MM.1S (cell line): ENCODE results near the gene APEH.
A peak's percentile ranks its signal among the peaks of the same experiment; 100 is the strongest.

Experiments used
- DNase-seq: peaks from one replicate; pipeline ENCODE4 v3.0.0-alpha.2; 2015
- H2AFZ ChIP-seq: fragments of 300-600 bp; sonication (generic); 2 replicates; pipeline ENCODE4 v1.6.0; 2016; ENCODE audit warnings: antibody characterized with exemption, low read length
- H3F3A ChIP-seq: fragments of 300-600 bp; sonication (generic); 2 replicates; pipeline ENCODE4 v1.6.1; 2016; ENCODE audit warnings: mild to moderate bottlenecking, antibody characterized with exemption, low read length, moderate library complexity, mixed read lengths; ENCODE audit not compliant: insufficient read depth
- H3K27ac ChIP-seq: fragments of 300-600 bp; sonication (generic); 2 replicates; pipeline ENCODE4 v1.5.1; 2016; ENCODE audit warnings: mild to moderate bottlenecking, low read length
- H3K27me3 ChIP-seq: fragments of 300-600 bp; sonication (generic); replicated peaks from 2 replicates; pipeline ENCODE4 v1.6.0; 2016; ENCODE audit warnings: low read length; ENCODE audit not compliant: insufficient read depth
- H3K36me3 ChIP-seq: fragments of 300-600 bp; sonication (generic); replicated peaks from 2 replicates; pipeline ENCODE4 v1.6.1; 2016; ENCODE audit warnings: mild to moderate bottlenecking, low read length, mixed read lengths; ENCODE audit not compliant: insufficient read depth
- H3K4me1 ChIP-seq: fragments of 300-600 bp; sonication (generic); 2 replicates; pipeline ENCODE4 v1.6.1; 2016; ENCODE audit warnings: low read length, mixed read lengths
- H3K4me2 ChIP-seq: fragments of 300-600 bp; sonication (generic); 2 replicates; pipeline ENCODE4 v1.6.0; 2016; ENCODE audit warnings: low read depth, low read length
- H3K4me3 ChIP-seq: fragments of 300-600 bp; sonication (generic); 2 replicates; pipeline ENCODE4 v1.5.1; 2016; ENCODE audit warnings: low read length, mixed read lengths
- H3K79me2 ChIP-seq: fragments of 300-600 bp; sonication (generic); 2 replicates; pipeline ENCODE4 v1.6.1; 2016; ENCODE audit warnings: mixed run types, low read length, mixed read lengths
- H3K9ac ChIP-seq: fragments of 300-600 bp; sonication (generic); 2 replicates; pipeline ENCODE4 v1.6.1; 2016; ENCODE audit warnings: low read length, mixed read lengths
- H3K9me2 ChIP-seq: fragments of 300-600 bp; sonication (generic); replicated peaks from 2 replicates; pipeline ENCODE4 v1.6.1; 2016; ENCODE audit warnings: mild to moderate bottlenecking, low read length, mixed read lengths; ENCODE audit not compliant: insufficient read depth
- H3K9me3 ChIP-seq: fragments of 300-600 bp; sonication (generic); replicated peaks from 2 replicates; pipeline ENCODE4 v1.6.1; 2016; ENCODE audit warnings: mild to moderate bottlenecking, low read length, mixed read lengths; ENCODE audit not compliant: insufficient read depth
- H4K20me1 ChIP-seq: fragments of 300-600 bp; sonication (generic); 2 replicates; pipeline ENCODE4 v1.6.1; 2016; ENCODE audit warnings: mild to moderate bottlenecking, low read length, moderate library complexity, mixed read lengths; ENCODE audit not compliant: insufficient read depth
- CTCF ChIP-seq: fragments of 300-600 bp; sonication (generic); IDR thresholded peaks from 2 replicates; pipeline ENCODE4 v1.5.1; 2016; ENCODE audit warnings: antibody characterized with exemption, low read length, mixed read lengths
- EZH2 ChIP-seq: fragments of 300-600 bp; sonication (generic); optimal IDR thresholded peaks from 2 replicates; pipeline ENCODE3; 2017; ENCODE audit warnings: low read depth, mild to moderate bottlenecking, antibody characterized with exemption, low read length, mixed read lengths
- EZH2phosphoT487 ChIP-seq: fragments of 300-600 bp; sonication (generic); IDR thresholded peaks from 2 replicates; pipeline ENCODE4 v1.6.1; 2018; ENCODE audit warnings: antibody characterized with exemption, low read length

APEH gene

GRCh38 chr3:49669352-49669751, 4.8 kb upstream of the APEH start:
- Histone ChIP-seq H2AFZ (no peak overlapping the region), H3K9me2 (no peaks in the 10 kb centered on the region), H3K4me3 (no peak overlapping the region), H3K79me2 (peaks cover 7% of the 10 kb centered on the region), H3K27me3 (peaks cover 5% of the 10 kb centered on the region; the same call in 1 of the 2 replicates), H3K9me3 (no peaks in the 10 kb centered on the region), H3K36me3 (no peaks in the 10 kb centered on the region), H3K9ac (no peak overlapping the region), H3K4me2 (no peak overlapping the region), H4K20me1 (no peaks in the 10 kb centered on the region), H3F3A (0 out of 2 replicates have a peak, but pooled peaks cover 10% of the 10 kb centered on the region), H3K4me1 (0 out of 2 replicates have a peak, but pooled peaks cover 3% of the 10 kb centered on the region), H3K27ac (no peak overlapping the region)
- TF ChIP-seq CTCF: no peak
- no peak for TF ChIP-seq EZH2
- TF ChIP-seq EZH2phosphoT487: no peak
- DNase-seq: no peak

GRCh38 chr3:49670940-49671290, 3.2 kb upstream of the APEH start:
- Histone ChIP-seq H3K4me3 (no peak overlapping the region), H3K9me3 (no peaks in the 10 kb centered on the region), H3K4me1 (0 out of 2 replicates have a peak, but pooled peaks cover 3% of the 10 kb centered on the region), H3K4me2 (no peak overlapping the region), H3K36me3 (no peaks in the 10 kb centered on the region), H4K20me1 (no peaks in the 10 kb centered on the region), H3K9ac (no peak overlapping the region), H3K27me3 (0 out of 2 replicates have a peak, but pooled peaks cover 3% of the 10 kb centered on the region), H3K9me2 (no peaks in the 10 kb centered on the region), H3F3A (0 out of 2 replicates have a peak, but pooled peaks cover 10% of the 10 kb centered on the region), H3K79me2 (peaks cover 23% of the 10 kb centered on the region), H2AFZ (no peak overlapping the region), H3K27ac (no peak overlapping the region)
- no peak for DNase-seq
- no peak for TF ChIP-seq EZH2
- TF ChIP-seq CTCF: no peak
- TF ChIP-seq EZH2phosphoT487: no peak

- H3K9ac ChIP-seq: no peak overlapping the region
- H3K4me3 ChIP-seq: no peak overlapping the region
- TF ChIP-seq CTCF (peak; percentile 83), EZH2phosphoT487 (no peak), EZH2 (no peak)
- H3K9me3 ChIP-seq: no peaks in the 10 kb centered on the region
- 0 out of 2 replicates have a peak, but pooled peaks cover 3% of the 10 kb centered on the region for H3K4me1 ChIP-seq
- 0 out of 2 replicates have a peak, but pooled peaks cover 10% of the 10 kb centered on the region for H3F3A ChIP-seq
- H3K79me2 ChIP-seq: peaks cover 29% of the 10 kb centered on the region
- peak; percentile 71 for DNase-seq
- 0 out of 2 replicates have a peak, but pooled peaks cover 3% of the 10 kb centered on the region for H3K27me3 ChIP-seq
- no peak overlapping the region for H3K27ac ChIP-seq
- H2AFZ ChIP-seq: no peak overlapping the region
- no peaks in the 10 kb centered on the region for H3K9me2 ChIP-seq
- no peaks in the 10 kb centered on the region for H4K20me1 ChIP-seq
- H3K36me3 ChIP-seq: no peaks in the 10 kb centered on the region
- H3K4me2 ChIP-seq: no peak overlapping the region
Observed at GRCh38 chr3:49671291-49672288, 2.6 kb upstream of the APEH start.
